SJSA1 (cell line): ENCODE data around the gene KCNA1. TPM values are rescaled to one million over a fixed set of nuclear protein-coding genes. Genes with fewer than 3 reads are reported as not detected.
"Not testable (repeated sequence)": the region's sequence is repeated elsewhere in the genome, so short reads cannot be mapped to it uniquely, and the experiment has no call there.

Experiments
- DNase-seq, 2 experiments: peaks; one replicate each; pipeline ENCODE4 v3.0.0-alpha.2; 2015 to 2020; ENCODE audit warnings: low spot score in 2 of 2, low read depth in 1 of 2
- H3K27ac ChIP-seq: fragments of 250-450 bp; sonication (Bioruptor Pico); 2 replicates; pipeline ENCODE4 v1.5.1; 2020; ENCODE audit warnings: mild to moderate bottlenecking, moderate library complexity
- H3K27me3 ChIP-seq: fragments of 250-450 bp; sonication (Bioruptor Pico); replicated peaks from 2 replicates; pipeline ENCODE4 v1.5.1; 2020; ENCODE audit warnings: mild to moderate bottlenecking, moderate library complexity
- H3K36me3 ChIP-seq: fragments of 250-450 bp; sonication (Bioruptor Pico); 2 replicates; pipeline ENCODE4 v1.5.1; 2020; ENCODE audit warnings: mild to moderate bottlenecking
- H3K4me1 ChIP-seq: fragments of 250-450 bp; sonication (Bioruptor Pico); replicated peaks from 2 replicates; pipeline ENCODE4 v1.6.1; 2021; ENCODE audit warnings: mild to moderate bottlenecking
- H3K4me3 ChIP-seq: fragments of 250-450 bp; sonication (Bioruptor Pico); 2 replicates; pipeline ENCODE4 v1.5.1; 2020; ENCODE audit warnings: mild to moderate bottlenecking
- H3K9me3 ChIP-seq: fragments of 250-450 bp; sonication (Bioruptor Pico); replicated peaks from 2 replicates; pipeline ENCODE4 v1.5.1; 2020; ENCODE audit warnings: mild to moderate bottlenecking
- total RNA-seq: library from RNA; depleted of rRNA; stranded (reverse); fragments of >200 nt; shearing (Covaris generic); gene quantifications from 2 replicates; pipeline ENCODE4 v1.2.3, GENCODE V29; 2014; rRNA removed

KCNA1 gene
- not detected in 2 replicates for total RNA-seq

DNA sequence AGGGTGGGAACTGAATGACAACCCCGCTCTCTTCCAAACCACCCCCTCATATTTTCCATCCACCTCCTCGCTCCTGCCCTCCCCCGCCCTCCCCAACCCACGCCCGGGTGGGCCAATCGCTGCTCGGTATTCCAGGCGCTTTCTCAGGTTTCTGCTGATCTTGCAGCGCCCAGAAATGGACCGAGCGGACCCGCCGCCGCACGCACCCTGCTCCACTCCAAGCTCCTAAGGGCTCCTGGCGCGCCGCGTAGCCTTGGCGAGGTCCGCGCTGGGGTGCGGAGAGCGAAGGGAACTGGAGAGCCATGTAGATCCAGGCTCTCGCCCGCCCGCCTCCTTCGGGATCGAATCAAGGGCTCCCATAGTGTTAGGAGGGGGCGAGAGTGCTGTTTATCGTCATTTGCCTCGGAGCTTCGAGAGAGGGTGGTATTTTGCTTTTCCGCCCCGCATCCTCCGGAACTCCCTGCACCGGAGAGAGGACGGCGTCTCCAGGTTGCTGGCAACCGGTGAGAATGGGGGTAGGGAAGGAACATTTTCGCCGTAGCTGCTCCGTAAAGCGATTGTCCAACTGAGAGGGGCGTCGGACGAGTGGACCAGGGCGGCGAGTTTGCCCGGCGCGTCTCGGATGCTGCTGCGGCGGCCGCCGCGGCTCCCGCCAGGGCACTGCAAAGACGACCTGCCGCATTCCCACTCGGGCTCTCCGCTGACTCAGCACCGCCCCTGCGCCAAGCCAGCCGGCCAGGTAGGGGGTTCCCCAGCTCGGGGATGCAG lies at the start of gene KCNA1:
KCNA1 (plus strand) TSS at position 172 of the 768 bp plus-strand sequence. CDS start 1,474 bp downstream, outside the sequence.
- peaks cover 73% of the 10 kb centered on the region for H3K27me3 ChIP-seq
- no peak for DNase-seq
- no peaks in the 10 kb centered on the region; the same call in 1 of the 2 replicates for H3K4me1 ChIP-seq
- no peak within 1 kb of the TSS for H3K27ac ChIP-seq
- H3K9me3 ChIP-seq: no peaks in the 10 kb centered on the region
- no peak within 1 kb of the TSS for H3K4me3 ChIP-seq
- no peaks in the 10 kb centered on the region for H3K36me3 ChIP-seq

DNA sequence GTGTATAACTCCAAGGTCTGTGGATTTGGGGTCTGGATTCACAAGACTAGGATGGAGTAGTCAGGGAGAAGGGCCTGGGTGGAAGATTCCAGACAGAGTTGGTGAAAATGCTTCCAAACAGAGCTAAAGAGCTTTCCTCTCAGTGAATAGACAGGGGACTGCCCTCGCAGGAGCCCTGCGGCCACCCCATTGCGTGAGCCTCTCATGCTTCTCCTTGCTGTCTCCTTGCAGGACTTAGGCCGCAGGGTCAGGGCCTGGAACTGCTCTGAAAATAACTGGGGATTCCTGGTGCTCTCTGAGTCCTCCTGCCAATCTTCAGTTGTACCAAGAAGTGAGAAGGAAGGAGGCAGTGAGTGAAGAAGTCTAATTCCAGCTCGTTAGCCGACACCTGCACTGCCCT lies 49.0 kb upstream of the KCNA1 start:
- Histone ChIP-seq H3K4me3 (no peak overlapping the region), H3K27me3 (peaks cover 60% of the 10 kb centered on the region), H3K9me3 (no peaks in the 10 kb centered on the region), H3K36me3 (no peaks in the 10 kb centered on the region), H3K4me1 (no peaks in the 10 kb centered on the region), H3K27ac (no peak overlapping the region)
- no peak for DNase-seq

DNA sequence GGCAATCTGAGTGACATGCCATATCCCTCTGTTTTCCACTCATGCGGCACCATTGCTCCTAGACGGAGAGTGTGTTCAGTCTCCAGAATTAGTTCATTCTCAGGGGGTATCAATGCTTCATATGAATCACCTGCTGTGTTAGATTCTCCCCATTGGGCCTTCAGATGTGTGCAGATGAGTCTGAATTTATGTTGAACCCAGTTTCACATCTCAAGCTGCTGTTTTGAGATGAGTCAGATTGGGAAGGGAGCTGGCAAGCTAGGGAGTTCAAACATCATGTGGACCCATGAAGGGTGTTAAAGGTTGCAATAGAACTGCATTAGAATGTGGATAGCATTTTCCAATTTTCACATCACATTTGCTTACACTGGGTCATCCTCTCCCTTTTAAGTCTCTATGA lies 46.9 kb upstream of the KCNA1 start:
- Histone ChIP-seq H3K36me3 (no peaks in the 10 kb centered on the region), H3K27me3 (peaks cover 57% of the 10 kb centered on the region), H3K4me1 (no peaks in the 10 kb centered on the region), H3K9me3 (no peaks in the 10 kb centered on the region), H3K4me3 (no peak overlapping the region), H3K27ac (no peak overlapping the region)
- no peak for DNase-seq

DNA sequence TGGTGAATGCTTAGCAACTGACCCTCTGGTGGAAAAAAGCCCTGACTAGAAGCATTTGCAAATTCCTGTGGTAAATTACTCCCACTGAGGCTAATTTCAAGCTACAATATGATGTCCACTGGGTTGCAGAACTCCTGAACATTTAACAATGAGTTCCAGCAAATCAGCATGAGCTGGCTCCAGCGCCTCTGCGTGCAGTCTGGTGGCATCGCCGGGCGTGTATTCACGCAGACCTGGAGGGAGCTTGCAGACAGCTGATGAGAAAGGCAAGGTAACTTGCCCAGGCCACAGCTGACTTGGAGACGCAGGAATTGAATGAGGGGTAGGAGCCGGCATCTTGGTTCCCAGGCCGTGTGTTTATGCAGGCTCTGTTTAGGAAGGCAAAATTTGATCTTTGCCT lies 45.1 kb upstream of the KCNA1 start:
- H3K4me3 ChIP-seq: no peak overlapping the region
- DNase-seq: no peak
- H3K27ac ChIP-seq: no peak overlapping the region
- H3K36me3 ChIP-seq: no peaks in the 10 kb centered on the region
- peaks cover 48% of the 10 kb centered on the region for H3K27me3 ChIP-seq
- no peaks in the 10 kb centered on the region for H3K9me3 ChIP-seq
- H3K4me1 ChIP-seq: no peaks in the 10 kb centered on the region

DNA sequence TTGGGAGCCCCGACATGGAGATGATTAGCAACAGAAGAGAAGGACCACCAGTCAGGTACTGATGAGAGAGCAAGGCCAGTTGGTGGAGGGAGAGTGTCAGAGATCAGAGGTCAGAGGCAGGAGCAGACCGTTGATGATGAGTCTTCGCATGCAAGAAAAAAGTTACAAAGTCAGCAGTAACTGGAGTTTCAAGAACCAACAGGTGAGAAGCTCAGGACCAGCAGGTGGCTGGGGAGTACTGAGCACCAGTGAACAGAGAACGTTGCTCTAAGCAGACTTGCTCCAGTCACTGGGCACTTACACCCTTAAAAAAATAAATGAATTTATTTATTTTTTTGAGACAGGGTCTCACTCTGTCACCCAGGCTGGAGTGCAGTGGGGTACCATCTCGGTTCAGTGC lies 44.5 kb upstream of the KCNA1 start:
- no peak overlapping the region for H3K27ac ChIP-seq
- H3K4me3 ChIP-seq: no peak overlapping the region
- H3K27me3 ChIP-seq: peaks cover 52% of the 10 kb centered on the region
- no peaks in the 10 kb centered on the region for H3K9me3 ChIP-seq
- H3K36me3 ChIP-seq: no peaks in the 10 kb centered on the region
- no peak for DNase-seq
- no peaks in the 10 kb centered on the region for H3K4me1 ChIP-seq

DNA sequence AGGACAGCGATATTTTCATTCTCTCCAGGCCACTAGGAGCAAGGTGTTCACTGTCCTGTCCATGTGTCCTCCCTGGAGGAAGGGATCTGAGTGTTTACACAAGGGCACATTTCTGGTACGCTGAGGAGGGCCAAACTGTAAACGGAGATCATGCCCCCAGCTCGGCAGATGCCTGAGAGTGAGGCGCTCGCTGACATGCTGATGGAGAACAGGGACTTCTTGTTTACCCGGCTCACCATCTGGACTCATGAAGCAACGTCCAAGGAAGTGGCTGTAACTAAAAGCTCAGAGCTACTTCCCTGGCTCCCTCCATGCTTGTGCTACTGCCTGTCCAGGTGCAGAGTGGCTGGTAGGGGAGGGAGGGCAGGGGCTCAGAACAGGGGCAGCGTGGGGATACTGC lies 43.4 kb upstream of the KCNA1 start:
- no peaks in the 10 kb centered on the region for H3K4me1 ChIP-seq
- H3K36me3 ChIP-seq: no peaks in the 10 kb centered on the region
- H3K27ac ChIP-seq: no peak overlapping the region
- H3K4me3 ChIP-seq: no peak overlapping the region
- H3K27me3 ChIP-seq: peaks cover 46% of the 10 kb centered on the region
- DNase-seq: no peak
- H3K9me3 ChIP-seq: no peaks in the 10 kb centered on the region

DNA sequence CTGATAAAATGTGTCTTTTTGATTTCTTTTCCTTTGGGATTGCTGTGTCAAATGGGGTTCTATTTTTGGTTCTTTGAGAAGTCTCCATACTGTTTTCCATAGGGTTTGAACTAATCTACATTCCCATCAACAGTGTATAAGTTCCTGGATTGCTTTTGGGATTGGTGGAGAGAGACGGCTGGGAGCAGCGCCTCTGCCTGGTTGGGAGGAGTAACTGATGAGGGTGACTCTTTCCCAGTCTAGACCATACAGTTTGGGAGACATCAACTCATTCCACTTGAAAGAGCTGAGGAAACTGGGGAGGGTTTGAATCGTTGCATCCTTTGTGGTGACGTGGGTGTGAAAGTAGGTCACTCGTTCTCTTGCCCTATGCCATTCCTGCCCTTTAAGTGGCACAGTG lies 42.3 kb upstream of the KCNA1 start:
- Histone ChIP-seq H3K9me3 (no peaks in the 10 kb centered on the region), H3K27me3 (peaks cover 46% of the 10 kb centered on the region), H3K27ac (no peak overlapping the region), H3K4me1 (no peaks in the 10 kb centered on the region), H3K4me3 (no peak overlapping the region), H3K36me3 (no peaks in the 10 kb centered on the region)
- DNase-seq: no peak

DNA sequence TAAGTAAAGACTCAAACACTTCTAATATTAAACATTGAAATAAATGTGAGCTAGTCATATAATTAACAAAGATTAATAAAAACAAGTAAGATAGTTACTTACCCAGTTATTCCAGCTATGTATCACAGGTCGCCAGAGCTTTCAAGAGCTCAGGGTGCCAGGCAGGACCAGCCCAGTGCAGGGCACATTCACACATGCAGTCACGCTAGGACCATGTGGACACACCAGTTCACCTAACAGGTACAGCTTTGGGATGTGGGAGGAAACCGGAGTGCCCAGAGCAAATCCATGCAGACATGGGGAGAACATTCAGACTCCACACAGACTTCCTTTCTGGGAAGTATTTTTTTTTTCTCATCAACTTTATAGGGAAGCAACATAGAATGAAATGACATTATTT lies 39.3 kb upstream of the KCNA1 start:
- no peak overlapping the region for H3K27ac ChIP-seq
- H3K27me3 ChIP-seq: peaks cover 29% of the 10 kb centered on the region
- H3K36me3 ChIP-seq: no peaks in the 10 kb centered on the region
- no peak overlapping the region for H3K4me3 ChIP-seq
- no peak for DNase-seq
- H3K4me1 ChIP-seq: no peaks in the 10 kb centered on the region
- H3K9me3 ChIP-seq: no peaks in the 10 kb centered on the region

DNA sequence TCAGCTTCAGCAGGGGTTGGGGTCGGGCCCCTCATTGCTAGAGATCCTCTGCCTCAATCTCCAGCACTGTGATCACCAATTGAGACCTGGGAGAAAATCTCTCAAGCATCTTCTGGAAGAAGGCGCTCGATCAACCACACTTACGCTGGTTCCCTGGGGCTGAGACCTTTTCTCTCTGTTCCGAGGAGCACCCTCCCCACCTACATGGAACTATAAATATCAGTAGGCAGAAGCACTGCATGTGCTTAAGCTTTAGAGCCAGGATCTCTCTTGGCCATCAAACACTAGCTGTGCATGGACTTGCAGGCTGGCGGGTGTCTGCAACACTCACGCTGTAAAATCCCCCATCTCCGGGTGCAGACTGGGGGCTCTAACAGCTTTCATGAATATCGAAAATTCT lies 38.2 kb upstream of the KCNA1 start:
- Histone ChIP-seq H3K36me3 (no peaks in the 10 kb centered on the region), H3K9me3 (no peaks in the 10 kb centered on the region), H3K27me3 (peaks cover 21% of the 10 kb centered on the region), H3K27ac (no peak overlapping the region), H3K4me3 (no peak overlapping the region), H3K4me1 (no peaks in the 10 kb centered on the region)
- no peak for DNase-seq

DNA sequence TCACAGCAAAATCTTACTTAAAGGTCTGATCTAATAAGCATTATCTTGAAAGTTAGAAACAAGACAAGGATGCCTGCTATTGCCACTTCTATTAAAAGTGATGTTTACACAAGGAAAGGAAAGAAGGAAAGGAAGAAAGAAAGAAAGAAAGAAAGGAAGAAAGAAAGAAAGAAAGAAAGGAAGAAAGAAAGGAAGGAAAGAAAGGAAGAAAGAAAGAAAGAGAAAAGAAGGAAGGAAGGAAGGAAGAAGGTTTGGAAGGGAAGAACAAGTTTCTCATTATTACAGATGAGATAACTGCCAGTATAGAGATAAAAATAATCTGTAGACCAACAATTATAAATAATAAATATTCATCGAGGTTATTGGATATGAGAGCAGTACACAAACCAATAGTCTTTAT lies 35.8 kb upstream of the KCNA1 start:
- peaks cover 10% of the 10 kb centered on the region for H3K27me3 ChIP-seq
- H3K4me1 ChIP-seq: no peaks in the 10 kb centered on the region
- no peak overlapping the region for H3K4me3 ChIP-seq
- H3K27ac ChIP-seq: no peak overlapping the region
- no peaks in the 10 kb centered on the region for H3K36me3 ChIP-seq
- H3K9me3 ChIP-seq: no peaks in the 10 kb centered on the region
- DNase-seq: no peak

DNA sequence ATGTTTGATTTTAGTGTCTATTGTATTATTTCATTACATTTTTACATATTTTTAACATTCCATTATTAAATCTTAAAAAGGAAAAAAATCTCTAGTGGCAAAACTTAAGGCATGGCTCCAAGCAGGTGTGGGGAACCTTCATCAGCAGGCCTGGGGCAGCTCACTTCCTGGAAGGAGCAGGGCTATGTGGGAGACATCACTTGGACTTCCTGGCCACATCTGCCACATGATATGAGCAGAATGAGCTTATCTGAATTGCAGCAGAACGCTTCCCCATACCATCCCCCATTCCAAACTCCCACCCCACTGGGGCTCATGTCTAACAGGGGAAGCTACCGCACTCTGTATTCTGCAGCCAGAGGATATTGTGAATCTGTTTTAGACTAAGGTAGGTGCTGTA lies 35.0 kb upstream of the KCNA1 start:
- Histone ChIP-seq H3K36me3 (no peaks in the 10 kb centered on the region), H3K4me1 (no peaks in the 10 kb centered on the region), H3K27me3 (peaks cover 6% of the 10 kb centered on the region), H3K27ac (no peak overlapping the region), H3K4me3 (no peak overlapping the region), H3K9me3 (no peaks in the 10 kb centered on the region)
- DNase-seq: no peak

DNA sequence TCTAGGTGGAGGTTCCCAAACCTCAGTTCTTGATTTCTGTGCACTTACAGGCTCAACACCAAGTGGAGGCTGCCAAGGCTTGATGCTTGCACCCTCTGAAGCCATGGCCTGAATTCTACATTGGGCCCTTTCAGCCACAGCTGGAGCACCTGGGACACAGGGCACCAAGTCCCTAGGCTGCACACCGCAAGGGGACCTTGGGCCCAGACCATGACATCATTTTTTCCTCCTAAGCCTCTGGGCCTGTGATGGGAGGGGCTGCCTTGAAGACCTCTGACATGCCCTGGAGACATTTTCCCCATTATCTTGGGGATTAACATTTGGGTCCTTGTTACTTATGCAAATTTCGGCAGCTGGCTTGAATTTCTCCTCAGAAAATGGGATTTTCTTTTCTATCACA lies 30.2 kb upstream of the KCNA1 start:
- not testable (repeated sequence) for DNase-seq, H3K4me3 ChIP-seq, H3K27me3 ChIP-seq, H3K9me3 ChIP-seq, H3K4me1 ChIP-seq, H3K36me3 ChIP-seq, H3K27ac ChIP-seq

DNA sequence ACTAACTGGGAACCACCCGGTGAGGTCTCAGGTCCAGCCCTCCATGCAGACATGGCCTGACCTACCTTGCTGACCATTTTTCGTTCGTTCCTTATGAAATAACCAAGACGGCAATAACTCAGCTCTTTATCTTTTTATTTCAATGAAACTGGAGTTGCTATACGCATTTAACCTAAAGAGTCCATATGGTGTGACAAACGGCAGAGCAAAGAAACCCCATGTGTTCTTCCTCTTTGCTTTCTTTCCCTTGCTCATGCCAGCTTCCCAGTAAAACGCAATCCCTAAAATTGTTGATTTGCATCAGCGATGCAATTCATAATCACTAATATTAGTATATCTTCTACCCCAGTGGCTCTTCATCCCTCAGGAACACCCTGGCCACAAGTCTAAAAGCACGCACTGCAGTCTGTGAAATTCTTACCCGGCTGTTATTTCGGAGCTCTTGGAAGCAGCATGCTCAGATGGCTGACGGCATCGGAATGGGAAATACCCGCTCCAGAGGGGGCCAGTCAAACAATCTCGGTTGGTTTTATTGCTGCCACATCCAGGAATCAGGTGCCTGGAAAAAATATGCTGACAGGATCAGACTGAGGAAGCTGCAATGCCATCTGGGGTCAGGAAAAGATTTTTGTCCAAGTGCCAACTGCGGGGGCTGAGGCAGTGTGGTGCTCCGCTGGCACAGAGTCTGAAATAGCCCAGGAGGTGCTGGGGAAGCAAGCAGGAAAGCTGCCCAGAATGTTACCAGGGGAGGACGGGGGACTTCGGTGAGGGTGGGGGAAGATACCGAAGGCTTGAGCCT lies 28.2 kb upstream of the KCNA1 start:
- Histone ChIP-seq H3K27me3 (peaks cover 3% of the 10 kb centered on the region; the same call in 1 of the 2 replicates), H3K27ac (no peak overlapping the region), H3K9me3 (no peaks in the 10 kb centered on the region), H3K4me1 (no peaks in the 10 kb centered on the region), H3K4me3 (no peak overlapping the region), H3K36me3 (no peaks in the 10 kb centered on the region)
- DNase-seq: no peak

DNA sequence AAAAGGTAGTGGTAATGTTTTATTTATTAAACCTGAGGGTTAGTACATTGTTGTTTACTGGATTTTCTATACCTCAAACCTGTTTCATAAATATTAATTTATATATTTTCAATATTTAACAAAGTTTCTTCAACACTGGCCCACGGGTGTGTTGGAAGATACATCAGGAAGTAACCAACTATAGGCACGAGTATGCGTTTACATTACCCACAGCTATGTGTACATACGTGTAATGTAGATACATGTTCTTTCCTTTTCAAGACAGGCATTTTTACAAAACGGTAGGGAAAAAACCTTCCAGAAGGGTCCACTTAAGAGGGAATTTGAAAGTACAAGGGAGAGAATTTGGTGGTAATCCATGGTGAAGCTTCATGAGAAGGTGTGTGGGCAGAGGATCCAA lies 17.8 kb upstream of the KCNA1 start:
- no peak overlapping the region for H3K4me3 ChIP-seq
- no peaks in the 10 kb centered on the region for H3K4me1 ChIP-seq
- peaks cover 26% of the 10 kb centered on the region for H3K27me3 ChIP-seq
- no peaks in the 10 kb centered on the region for H3K9me3 ChIP-seq
- DNase-seq: no peak
- no peaks in the 10 kb centered on the region for H3K36me3 ChIP-seq
- H3K27ac ChIP-seq: no peak overlapping the region
